Hematopoietic multipotent progenitor cell treated with erythropoietin and hydrocortisone succinate and interleukin-3 and kit ligand, for 8 days (in vitro differentiated cells): ENCODE measurements around the gene TCF7L1.

Source experiments
- DNase-seq: peaks from one replicate; pipeline ENCODE4 v3.0.0-alpha.2; 2015

TCF7L1 gene

GRCh38 chr2:85231952-85232351 lies 98.8 kb downstream of the TCF7L1 start:
- DNase-seq = no peak

GRCh38 chr2:85234868-85235267 lies 101.7 kb downstream of the TCF7L1 start:
- DNase-seq = no peak

GRCh38 chr2:85235281-85235680 lies 102.1 kb downstream of the TCF7L1 start:
- no peak for DNase-seq

GRCh38 chr2:85236084-85236483 lies 102.9 kb downstream of the TCF7L1 start:
- DNase-seq = no peak

- no peak for DNase-seq
Measured at GRCh38 chr2:85237849-85238565, 104.8 kb downstream of the TCF7L1 start.

- DNase-seq = no peak
Measured at GRCh38 chr2:85238607-85239006, 105.4 kb downstream of the TCF7L1 start.

- no peak for DNase-seq
Measured at GRCh38 chr2:85239102-85239501, 105.9 kb downstream of the TCF7L1 start.

GRCh38 chr2:85240055-85240454 lies 106.9 kb downstream of the TCF7L1 start:
- DNase-seq = no peak

GRCh38 chr2:85242321-85242720 lies 109.1 kb downstream of the TCF7L1 start:
- DNase-seq = no peak

- DNase-seq = peak; percentile 49
Measured at GRCh38 chr2:85243101-85244072, 110.2 kb downstream of the TCF7L1 start.

- DNase-seq = no peak
Measured at GRCh38 chr2:85244828-85245227, 111.6 kb downstream of the TCF7L1 start.

GRCh38 chr2:85245891-85246290 lies 112.7 kb downstream of the TCF7L1 start:
- DNase-seq = no peak

- DNase-seq = no peak
Measured at GRCh38 chr2:85246348-85246747, 113.2 kb downstream of the TCF7L1 start.

GRCh38 chr2:85247610-85248009 lies 114.4 kb downstream of the TCF7L1 start:
- no peak for DNase-seq

- DNase-seq = no peak
Measured at GRCh38 chr2:85248773-85249509, 115.7 kb downstream of the TCF7L1 start.

GRCh38 chr2:85250045-85250444 lies 116.9 kb downstream of the TCF7L1 start:
- no peak for DNase-seq

GRCh38 chr2:85251070-85251616 lies 118.0 kb downstream of the TCF7L1 start:
- no peak for DNase-seq

GRCh38 chr2:85253890-85254289 lies 120.7 kb downstream of the TCF7L1 start:
- DNase-seq = no peak

GRCh38 chr2:85254540-85255300 lies 121.5 kb downstream of the TCF7L1 start:
- DNase-seq = no peak

GRCh38 chr2:85255456-85255812 lies 122.2 kb downstream of the TCF7L1 start:
- no peak for DNase-seq

- DNase-seq = no peak
Measured at GRCh38 chr2:85255813-85256594, 122.8 kb downstream of the TCF7L1 start.
